GM12873 (cell line): ENCODE results near the gene PHF21A.

Experiments used
- TF ChIP-seq, protein P1 (sequence below): IDR thresholded peaks from 2 replicates; pipeline ENCODE4 v1.5.1; 2012; ENCODE audit warnings: low read depth, mild to moderate bottlenecking, moderate library complexity, low read length, control low read depth; ENCODE audit not compliant: insufficient read depth; ENCODE audit errors: missing control alignments

The PHF21A gene

DNA sequence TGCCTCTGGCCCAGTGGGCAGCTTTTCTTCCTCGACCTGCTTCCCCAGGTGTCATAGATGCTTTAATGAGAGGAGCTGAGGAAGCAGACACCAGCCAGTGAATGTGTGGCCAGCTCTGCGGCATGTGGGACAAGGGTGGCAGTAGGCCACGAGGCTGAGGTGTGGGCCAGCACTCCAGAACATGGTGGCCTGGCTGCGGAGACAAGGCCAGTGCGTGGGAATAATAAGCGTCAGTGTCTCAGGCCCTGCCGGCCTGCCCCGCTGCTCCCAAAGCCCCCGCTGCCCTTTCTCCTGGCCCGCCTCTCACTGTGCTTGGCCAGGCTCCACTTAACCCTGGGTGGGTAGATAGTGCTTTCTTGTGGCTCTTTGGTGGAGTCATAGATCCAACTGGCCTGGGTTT, 233.7 kb downstream of the PHF21A start:
- TF ChIP-seq, protein P1, sequence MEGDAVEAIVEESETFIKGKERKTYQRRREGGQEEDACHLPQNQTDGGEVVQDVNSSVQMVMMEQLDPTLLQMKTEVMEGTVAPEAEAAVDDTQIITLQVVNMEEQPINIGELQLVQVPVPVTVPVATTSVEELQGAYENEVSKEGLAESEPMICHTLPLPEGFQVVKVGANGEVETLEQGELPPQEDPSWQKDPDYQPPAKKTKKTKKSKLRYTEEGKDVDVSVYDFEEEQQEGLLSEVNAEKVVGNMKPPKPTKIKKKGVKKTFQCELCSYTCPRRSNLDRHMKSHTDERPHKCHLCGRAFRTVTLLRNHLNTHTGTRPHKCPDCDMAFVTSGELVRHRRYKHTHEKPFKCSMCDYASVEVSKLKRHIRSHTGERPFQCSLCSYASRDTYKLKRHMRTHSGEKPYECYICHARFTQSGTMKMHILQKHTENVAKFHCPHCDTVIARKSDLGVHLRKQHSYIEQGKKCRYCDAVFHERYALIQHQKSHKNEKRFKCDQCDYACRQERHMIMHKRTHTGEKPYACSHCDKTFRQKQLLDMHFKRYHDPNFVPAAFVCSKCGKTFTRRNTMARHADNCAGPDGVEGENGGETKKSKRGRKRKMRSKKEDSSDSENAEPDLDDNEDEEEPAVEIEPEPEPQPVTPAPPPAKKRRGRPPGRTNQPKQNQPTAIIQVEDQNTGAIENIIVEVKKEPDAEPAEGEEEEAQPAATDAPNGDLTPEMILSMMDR, result no peak

DNA sequence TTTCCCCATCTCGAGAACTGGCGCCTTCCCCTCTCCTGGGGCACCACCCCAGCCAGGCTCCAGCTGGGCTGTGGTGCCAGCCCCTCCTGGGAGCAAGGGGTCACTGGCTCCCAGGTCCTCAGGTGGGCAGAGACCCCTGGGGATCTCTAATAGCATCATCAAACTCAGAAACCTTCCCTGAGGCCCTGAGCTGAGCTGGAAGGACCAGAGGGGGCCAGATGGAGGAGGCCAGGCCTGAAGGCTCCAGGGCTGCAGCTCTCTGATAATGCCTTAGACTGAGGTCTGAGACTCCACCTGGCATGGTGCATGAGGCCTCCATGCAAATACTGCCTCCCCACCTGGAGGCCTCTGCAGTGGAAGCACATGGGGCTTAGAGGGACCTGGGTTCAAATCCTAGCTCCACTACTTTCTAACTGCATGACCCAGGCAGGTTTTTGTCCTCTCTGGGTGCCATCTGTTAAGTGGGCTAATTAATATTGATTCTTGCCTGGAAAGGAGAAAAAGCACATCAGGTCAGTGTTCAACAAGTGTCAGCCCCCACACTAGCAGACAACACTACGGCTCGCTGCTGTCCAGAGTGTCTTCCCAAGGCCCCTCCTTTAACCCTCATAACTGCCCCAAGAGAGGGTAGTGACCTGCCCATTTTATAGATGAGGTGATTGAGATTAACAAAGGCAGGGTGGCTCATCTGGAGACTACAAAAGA, 234.3 kb downstream of the PHF21A start:
- TF ChIP-seq, protein P1, result no peak

DNA sequence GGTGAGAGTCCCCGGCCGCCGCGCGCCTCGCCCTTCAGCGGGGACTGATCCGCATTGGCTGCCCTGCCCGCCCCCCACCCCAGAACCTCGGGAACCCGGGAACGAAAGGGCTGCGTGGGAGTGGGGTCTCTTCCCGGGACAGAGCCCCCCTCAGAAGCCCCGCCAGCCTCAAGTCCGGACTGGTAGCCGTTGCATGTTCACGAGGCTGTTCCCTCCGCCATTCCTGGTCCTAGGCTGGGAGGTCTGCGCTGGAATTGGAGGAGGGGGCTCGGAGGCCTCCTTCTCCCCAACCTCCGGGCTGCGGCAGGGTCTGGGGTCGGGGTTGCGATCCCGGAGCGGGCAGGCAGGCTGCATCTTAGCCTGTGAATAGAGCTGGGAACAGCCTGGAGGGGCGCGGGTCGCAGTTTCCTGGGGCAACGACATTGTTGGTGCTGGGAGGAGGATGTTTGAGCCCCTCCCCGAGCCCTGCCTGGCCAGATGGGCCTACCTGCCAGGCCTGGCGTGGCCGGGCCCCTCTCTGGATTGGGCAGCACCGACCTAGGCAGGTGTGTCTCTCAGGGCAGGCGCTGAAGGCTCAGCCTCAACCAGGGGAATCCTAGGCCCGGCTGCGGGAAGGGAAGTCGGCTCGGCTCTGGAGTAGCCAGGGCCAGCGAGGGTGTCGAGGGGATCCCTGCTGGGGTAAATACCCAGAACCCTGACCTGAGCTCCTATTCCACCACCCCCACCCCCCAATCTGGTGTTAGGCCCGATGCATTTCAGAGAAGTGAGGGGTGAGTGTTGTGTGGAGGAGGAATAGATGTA, 235.1 kb downstream of the PHF21A start:
- TF ChIP-seq, protein P1, result no peak

DNA sequence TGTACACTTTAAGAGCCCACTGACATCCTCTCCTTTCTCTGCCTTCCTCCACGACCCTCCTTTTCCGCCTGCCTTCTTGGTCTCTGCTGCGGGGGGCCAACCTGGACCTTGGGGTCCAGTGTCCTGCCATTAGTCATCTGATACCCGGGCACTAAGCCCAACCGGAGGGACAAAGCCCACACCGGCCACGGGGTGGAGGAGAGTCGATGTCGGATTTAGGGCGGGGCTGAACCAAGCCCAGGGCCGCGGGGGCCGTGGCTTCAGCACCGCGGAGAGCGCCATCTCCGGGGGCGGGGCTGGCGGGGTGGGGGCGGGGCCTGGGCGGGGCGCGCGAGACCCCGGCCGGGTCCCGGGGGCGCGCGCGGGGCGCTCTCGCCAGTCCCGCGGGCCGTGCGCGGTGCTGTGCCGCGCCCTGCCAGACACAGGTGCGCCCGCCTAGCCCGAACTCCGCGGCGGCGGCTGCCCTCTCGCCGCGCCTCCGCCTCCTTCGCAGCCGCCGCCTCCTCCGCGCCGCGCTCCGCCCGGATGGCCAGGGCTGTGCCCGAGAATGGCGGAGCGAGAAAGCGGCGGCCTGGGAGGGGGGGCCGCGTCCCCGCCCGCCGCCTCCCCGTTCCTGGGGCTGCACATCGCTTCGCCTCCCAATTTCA, 235.9 kb downstream of the PHF21A start, which contains the start of gene MAPK8IP1:
Gene MAPK8IP1, plus strand, starts transcription at position 378 of the 647 bp plus-strand sequence. Its CDS starts 170 bp downstream, at position 548.
- TF ChIP-seq, protein P1, result no peak

DNA sequence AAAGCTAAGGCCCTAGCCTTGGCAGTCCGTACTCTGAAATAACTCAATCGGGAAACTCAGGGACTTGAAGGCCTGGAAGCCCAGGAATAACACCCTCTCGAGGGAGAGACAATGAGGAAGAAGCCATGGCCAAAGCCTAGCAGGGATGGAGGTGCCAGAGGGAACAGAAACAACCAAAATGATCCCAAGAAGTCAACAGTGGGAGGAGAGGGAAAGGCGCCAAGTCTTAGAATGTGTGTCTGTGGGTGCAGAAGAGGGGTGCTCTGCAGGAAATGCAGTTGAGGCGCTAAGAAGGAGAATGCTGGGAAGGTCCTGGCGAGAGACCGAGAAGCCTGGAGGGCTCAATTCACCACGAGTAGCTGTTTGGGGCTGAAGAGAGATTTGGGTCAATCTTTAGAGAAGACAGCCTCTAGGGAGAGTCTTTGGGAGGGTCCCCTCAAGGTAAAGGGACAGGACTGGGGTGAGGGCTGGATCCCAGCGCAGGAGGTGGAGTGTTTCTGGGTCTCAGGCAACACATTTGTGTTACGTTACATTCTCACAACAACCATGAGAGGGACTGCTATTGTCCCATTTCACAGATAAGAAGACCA, 236.6 kb downstream of the PHF21A start:
- TF ChIP-seq, protein P1, result no peak
